HEK293 (cell line): ENCODE data around the gene ZNF559.

Source experiments
- CTCF ChIA-PET: fragments of 350-600 bp; formaldehyde crosslinking; extraction: SDS; loops from one replicate; lab custom pipeline; 2021; ENCODE audit warnings: antibody characterized with exemption; lab: Yijun Ruan, JAX
- POLR2A ChIA-PET: fragments of 300-600 bp; formaldehyde crosslinking; extraction: SDS; loops from one replicate; lab custom pipeline; 2020; ENCODE audit warnings: antibody characterized with exemption, inconsistent platforms; lab: Yijun Ruan, JAX
- H3K27ac ChIP-seq: fragments of 200-500 bp; sonication (Bioruptor generic); 2 replicates; pipeline ENCODE4 v1.5.1; 2014; ENCODE audit warnings: low read depth, low read length, control low read depth, inconsistent platforms; ENCODE audit errors: extremely low read depth
- H3K36me3 ChIP-seq, 2 experiments: fragments of 200-500 bp in 1 of 2; sonication (Bioruptor generic) in 1 of 2; 1 replicate in 1 of 2; 2 replicates in 1 of 2; pipeline ENCODE4 v1.5.1; 2014 to 2017; ENCODE audit warnings: inconsistent platforms in 2 of 2, low read length in 2 of 2; ENCODE audit not compliant: control insufficient read depth in 2 of 2, insufficient read depth in 1 of 2
- H3K4me1 ChIP-seq: fragments of 200-500 bp; sonication (Bioruptor generic); 2 replicates; pipeline ENCODE4 v1.5.1; 2014; ENCODE audit warnings: mild to moderate bottlenecking, low read length, inconsistent platforms; ENCODE audit not compliant: control insufficient read depth, insufficient read depth
- H3K4me3 ChIP-seq: 2 replicates; pipeline ENCODE4 v1.5.1; 2011; ENCODE audit warnings: low read depth, mild to moderate bottlenecking, control low read depth, low read length, moderate library complexity
- H3K9me3 ChIP-seq: fragments of 200-500 bp; sonication (Bioruptor generic); 2 replicates; pipeline ENCODE4 v1.5.1; 2014; ENCODE audit warnings: low read depth, low read length, inconsistent platforms; ENCODE audit not compliant: control insufficient read depth, insufficient read depth
- IKZF3 ChIP-seq: fragments of 450-650 bp; IDR thresholded peaks from 2 replicates; pipeline ENCODE4 v1.5.0; 2018; ENCODE audit warnings: missing biosample characterization, mild to moderate bottlenecking, missing genetic modification characterization, moderate library complexity
- KLF8 ChIP-seq: fragments of 450-650 bp; formaldehyde crosslinking; IDR thresholded peaks from 2 replicates; pipeline ENCODE4 v1.5.1; 2016; ENCODE audit warnings: missing biosample characterization, missing genetic modification characterization
- MEIS1 ChIP-seq: sonication (generic); formaldehyde crosslinking; IDR thresholded peaks from 2 replicates; pipeline ENCODE4 v1.8.1; 2022; ENCODE audit warnings: missing genetic modification reagents, mild to moderate bottlenecking, borderline replicate concordance
- SETDB1 ChIP-seq: IDR thresholded peaks from one replicate; pipeline ENCODE4 v1.6.1; 2017; ENCODE audit warnings: mild to moderate bottlenecking, low read length, moderate library complexity, mixed read lengths; ENCODE audit not compliant: insufficient read length
- WT1 ChIP-seq: fragments of 450-650 bp; formaldehyde crosslinking; IDR thresholded peaks from 2 replicates; pipeline ENCODE4 v1.5.1; 2016; ENCODE audit warnings: missing biosample characterization, missing genetic modification characterization
- ZNF114 ChIP-seq: fragments of 450-650 bp; formaldehyde crosslinking; IDR thresholded peaks from 2 replicates; pipeline ENCODE4 v1.5.0; 2017; ENCODE audit warnings: missing biosample characterization, missing genetic modification characterization
- ZNF138 ChIP-seq: fragments of 450-650 bp; formaldehyde crosslinking; IDR thresholded peaks from 2 replicates; pipeline ENCODE4 v1.5.1; 2016; ENCODE audit warnings: missing biosample characterization, missing genetic modification characterization, borderline replicate concordance
- ZNF155 ChIP-seq: fragments of 450-650 bp; formaldehyde crosslinking; IDR thresholded peaks from 2 replicates; pipeline ENCODE4 v1.5.1; 2016; ENCODE audit warnings: missing biosample characterization, missing genetic modification characterization
- ZNF19 ChIP-seq: fragments of 450-650 bp; formaldehyde crosslinking; IDR thresholded peaks from 2 replicates; pipeline ENCODE4; 2016; ENCODE audit warnings: missing biosample characterization, missing genetic modification characterization, low read depth
- ZNF341 ChIP-seq: fragments of 450-650 bp; formaldehyde crosslinking; IDR thresholded peaks from 2 replicates; pipeline ENCODE4; 2016; ENCODE audit warnings: low read depth, missing biosample characterization, missing genetic modification characterization
- ZNF354C ChIP-seq: fragments of 450-650 bp; formaldehyde crosslinking; IDR thresholded peaks from 2 replicates; pipeline ENCODE4 v1.5.1; 2016; ENCODE audit warnings: missing biosample characterization, missing genetic modification characterization, low read depth, borderline replicate concordance
- ZNF37A ChIP-seq: fragments of 450-650 bp; IDR thresholded peaks from 2 replicates; pipeline ENCODE4 v1.5.1; 2018; ENCODE audit warnings: missing biosample characterization, missing genetic modification characterization
- ZNF521 ChIP-seq: fragments of 450-650 bp; formaldehyde crosslinking; IDR thresholded peaks from 2 replicates; pipeline ENCODE4 v1.5.1; 2017; ENCODE audit warnings: missing biosample characterization, mild to moderate bottlenecking, missing genetic modification characterization
- ZNF529 ChIP-seq: fragments of 450-650 bp; formaldehyde crosslinking; IDR thresholded peaks from 2 replicates; pipeline ENCODE4 v1.5.1; 2017; ENCODE audit warnings: missing genetic modification characterization, missing biosample characterization; ENCODE audit not compliant: insufficient replicate concordance
- ZNF530 ChIP-seq: fragments of 450-650 bp; formaldehyde crosslinking; IDR thresholded peaks from 2 replicates; pipeline ENCODE4 v1.5.1; 2016; ENCODE audit warnings: low read depth, missing biosample characterization, missing genetic modification characterization
- ZNF561 ChIP-seq: fragments of 450-650 bp; IDR thresholded peaks from 2 replicates; pipeline ENCODE4 v1.5.1; 2018; ENCODE audit warnings: missing biosample characterization, missing genetic modification characterization, borderline replicate concordance
- ZNF596 ChIP-seq: fragments of 450-650 bp; IDR thresholded peaks from 2 replicates; pipeline ENCODE4 v1.5.0; 2018; ENCODE audit warnings: missing biosample characterization, mild to moderate bottlenecking, missing genetic modification characterization, moderate library complexity
- ZNF621 ChIP-seq: fragments of 450-650 bp; formaldehyde crosslinking; IDR thresholded peaks from 2 replicates; pipeline ENCODE4 v1.5.1; 2017; ENCODE audit warnings: missing biosample characterization, missing genetic modification characterization
- ZNF624 ChIP-seq: fragments of 450-650 bp; formaldehyde crosslinking; IDR thresholded peaks from 2 replicates; pipeline ENCODE4 v1.5.1; 2017; ENCODE audit warnings: missing biosample characterization, missing genetic modification characterization
- ZNF701 ChIP-seq: fragments of 450-650 bp; formaldehyde crosslinking; IDR thresholded peaks from 2 replicates; pipeline ENCODE4 v1.5.1; 2016; ENCODE audit warnings: missing biosample characterization, missing genetic modification characterization
- ZNF777 ChIP-seq: fragments of 450-650 bp; formaldehyde crosslinking; IDR thresholded peaks from 2 replicates; pipeline ENCODE4 v1.5.1; 2017; ENCODE audit warnings: missing biosample characterization, missing genetic modification characterization, borderline replicate concordance
- ZNF785 ChIP-seq: fragments of 450-650 bp; formaldehyde crosslinking; IDR thresholded peaks from 2 replicates; pipeline ENCODE4 v1.5.1; 2016; ENCODE audit warnings: missing biosample characterization, missing genetic modification characterization
- ZSCAN30 ChIP-seq: fragments of 450-650 bp; IDR thresholded peaks from 2 replicates; pipeline ENCODE4 v1.5.1; 2018; ENCODE audit warnings: missing biosample characterization, mild to moderate bottlenecking, missing genetic modification characterization, moderate library complexity
- TF ChIP-seq, protein P1 (sequence below): IDR thresholded peaks from 2 replicates; pipeline ENCODE4 v1.6.1; 2011; ENCODE audit warnings: mild to moderate bottlenecking, low read depth, low read length, borderline replicate concordance
- TF ChIP-seq, protein P2 (sequence below): fragments of 450-650 bp; formaldehyde crosslinking; IDR thresholded peaks from 2 replicates; pipeline ENCODE4 v1.5.1; 2016; ENCODE audit warnings: missing biosample characterization, missing genetic modification characterization
- TF ChIP-seq, protein P3 (sequence below): fragments of 450-650 bp; formaldehyde crosslinking; IDR thresholded peaks from 2 replicates; pipeline ENCODE4 v1.5.1; 2016; ENCODE audit warnings: missing biosample characterization, missing genetic modification characterization
- TF ChIP-seq, protein P4 (sequence below): fragments of 450-650 bp; formaldehyde crosslinking; IDR thresholded peaks from 2 replicates; pipeline ENCODE4 v1.5.1; 2016; ENCODE audit warnings: missing biosample characterization, missing genetic modification characterization
- TF ChIP-seq, protein P5 (sequence below): fragments of 450-650 bp; formaldehyde crosslinking; IDR thresholded peaks from 2 replicates; pipeline ENCODE4 v1.5.1; 2016; ENCODE audit warnings: missing biosample characterization, missing genetic modification characterization

The ZNF559 gene

DNA sequence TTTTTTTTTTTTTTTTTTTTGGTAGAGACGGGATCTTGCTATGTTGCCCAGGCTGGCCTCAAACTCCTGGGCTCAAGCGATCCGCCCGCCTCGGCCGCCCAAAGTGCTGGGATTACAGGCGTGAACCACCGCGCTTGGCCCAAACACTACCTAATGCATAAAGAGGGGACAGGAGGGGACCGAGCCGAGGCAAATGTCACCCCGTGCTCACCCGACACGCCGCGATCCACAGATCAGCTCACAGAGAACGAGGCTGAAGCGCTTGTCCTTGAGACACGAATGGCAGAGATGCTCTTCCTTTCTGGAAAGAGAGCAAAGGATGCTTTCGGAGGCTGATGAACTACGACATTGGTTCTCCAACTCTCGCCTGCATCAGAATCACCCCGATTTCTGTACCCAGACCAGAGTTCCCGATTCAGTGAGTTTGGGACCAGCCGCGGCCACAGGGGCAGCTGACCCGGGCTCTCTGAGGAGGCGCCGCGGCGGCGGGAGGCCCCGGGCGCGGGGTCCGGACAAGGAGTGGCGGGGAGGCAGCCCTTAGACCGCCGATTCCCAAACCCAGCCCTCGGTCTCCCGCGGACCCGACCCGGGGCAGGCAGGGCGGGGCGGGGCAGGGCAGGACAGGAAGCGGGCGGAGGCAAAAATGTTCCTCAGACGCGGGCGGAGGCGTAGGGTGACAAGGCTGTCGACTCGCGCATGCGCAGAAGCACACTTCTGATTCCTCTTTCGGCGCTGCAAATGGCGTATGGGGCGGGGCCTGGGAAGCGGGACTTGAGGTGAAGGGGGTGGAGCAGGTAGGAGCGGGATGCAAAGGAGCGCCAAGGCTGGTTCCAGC lies 14.6 kb upstream of the ZNF559 start, which contains the start of gene ZNF699:
Gene ZNF699, minus strand, starts transcription at position 700 of the 835 bp plus-strand sequence. CDS start 4,719 bp downstream, outside the sequence.
- Histone ChIP-seq H3K27ac (peak within 1 kb of the TSS; percentile 71; the same call in 1 of the 2 replicates), H3K36me3 (peaks cover 0 to 8% of the 10 kb centered on the region in 2 experiments; a peak in 2 of 3 replicates), H3K4me3 (peak within 1 kb of the TSS; percentile 74), H3K9me3 (no peaks in the 10 kb centered on the region), H3K4me1 (no peaks in the 10 kb centered on the region)
- ChIA-PET CTCF (interaction anchor here (0.5 to 1.2 kb wide), 2 partner anchors 14 to 317 kb away, joined by 4 read pairs; partner anchors contain the start of gene ZNF559), POLR2A (interaction anchor here (0.6 kb wide), 1 partner anchor 569 kb away, joined by 4 read pairs; no protein-coding TSS in a partner anchor)
- TF ChIP-seq, protein P1, sequence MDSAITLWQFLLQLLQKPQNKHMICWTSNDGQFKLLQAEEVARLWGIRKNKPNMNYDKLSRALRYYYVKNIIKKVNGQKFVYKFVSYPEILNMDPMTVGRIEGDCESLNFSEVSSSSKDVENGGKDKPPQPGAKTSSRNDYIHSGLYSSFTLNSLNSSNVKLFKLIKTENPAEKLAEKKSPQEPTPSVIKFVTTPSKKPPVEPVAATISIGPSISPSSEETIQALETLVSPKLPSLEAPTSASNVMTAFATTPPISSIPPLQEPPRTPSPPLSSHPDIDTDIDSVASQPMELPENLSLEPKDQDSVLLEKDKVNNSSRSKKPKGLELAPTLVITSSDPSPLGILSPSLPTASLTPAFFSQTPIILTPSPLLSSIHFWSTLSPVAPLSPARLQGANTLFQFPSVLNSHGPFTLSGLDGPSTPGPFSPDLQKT, result no peak
- TF ChIP-seq, protein P2, sequence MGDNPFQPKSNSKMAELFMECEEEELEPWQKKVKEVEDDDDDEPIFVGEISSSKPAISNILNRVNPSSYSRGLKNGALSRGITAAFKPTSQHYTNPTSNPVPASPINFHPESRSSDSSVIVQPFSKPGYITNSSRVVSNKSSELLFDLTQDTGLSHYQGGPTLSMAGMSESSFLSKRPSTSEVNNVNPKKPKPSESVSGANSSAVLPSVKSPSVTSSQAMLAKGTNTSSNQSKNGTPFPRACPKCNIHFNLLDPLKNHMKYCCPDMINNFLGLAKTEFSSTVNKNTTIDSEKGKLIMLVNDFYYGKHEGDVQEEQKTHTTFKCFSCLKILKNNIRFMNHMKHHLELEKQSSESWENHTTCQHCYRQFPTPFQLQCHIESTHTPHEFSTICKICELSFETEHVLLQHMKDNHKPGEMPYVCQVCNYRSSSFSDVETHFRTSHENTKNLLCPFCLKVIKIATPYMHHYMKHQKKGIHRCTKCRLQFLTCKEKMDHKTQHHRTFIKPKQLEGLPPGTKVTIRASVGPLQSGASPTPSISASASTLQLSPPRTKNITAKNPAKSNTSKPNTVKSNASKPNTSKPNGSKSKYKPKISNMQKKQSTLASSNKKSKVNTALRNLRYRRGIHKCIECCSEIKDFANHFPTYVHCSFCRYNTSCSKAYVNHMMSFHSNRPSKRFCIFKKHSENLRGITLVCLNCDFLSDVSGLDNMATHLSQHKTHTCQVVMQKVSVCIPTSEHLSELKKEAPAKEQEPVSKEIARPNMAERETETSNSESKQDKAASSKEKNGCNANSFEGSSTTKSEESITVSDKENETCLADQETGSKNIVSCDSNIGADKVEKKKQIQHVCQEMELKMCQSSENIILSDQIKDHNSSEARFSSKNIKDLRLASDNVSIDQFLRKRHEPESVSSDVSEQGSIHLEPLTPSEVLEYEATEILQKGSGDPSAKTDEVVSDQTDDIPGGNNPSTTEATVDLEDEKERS (tag by site-specific recombination), result no peak
- TF ChIP-seq ZNF624 (tag by site-specific recombination) (no peak), MEIS1 (CRISPR knock-in tag) (no peak), IKZF3 (tag by site-specific recombination) (no peak), ZNF155 (no peak), ZNF521 (no peak), ZNF341 (no peak), ZNF114 (tag by site-specific recombination) (no peak), ZNF621 (tag by site-specific recombination) (no peak), SETDB1 (no peak), WT1 (tag by site-specific recombination) (no peak), ZNF777 (tag by site-specific recombination) (no peak), ZNF529 (tag by site-specific recombination) (no peak), ZNF138 (tag by site-specific recombination) (no peak), ZNF701 (tag by site-specific recombination) (no peak), ZNF530 (tag by site-specific recombination) (no peak), ZSCAN30 (tag by site-specific recombination) (no peak), ZNF561 (no peak), ZNF785 (no peak), ZNF37A (no peak), ZNF354C (tag by site-specific recombination) (no peak), ZNF19 (tag by site-specific recombination) (no peak), KLF8 (tag by site-specific recombination) (no peak; the same call in 1 of the 2 replicates), ZNF596 (tag by site-specific recombination) (no peak)
- TF ChIP-seq, protein P3, sequence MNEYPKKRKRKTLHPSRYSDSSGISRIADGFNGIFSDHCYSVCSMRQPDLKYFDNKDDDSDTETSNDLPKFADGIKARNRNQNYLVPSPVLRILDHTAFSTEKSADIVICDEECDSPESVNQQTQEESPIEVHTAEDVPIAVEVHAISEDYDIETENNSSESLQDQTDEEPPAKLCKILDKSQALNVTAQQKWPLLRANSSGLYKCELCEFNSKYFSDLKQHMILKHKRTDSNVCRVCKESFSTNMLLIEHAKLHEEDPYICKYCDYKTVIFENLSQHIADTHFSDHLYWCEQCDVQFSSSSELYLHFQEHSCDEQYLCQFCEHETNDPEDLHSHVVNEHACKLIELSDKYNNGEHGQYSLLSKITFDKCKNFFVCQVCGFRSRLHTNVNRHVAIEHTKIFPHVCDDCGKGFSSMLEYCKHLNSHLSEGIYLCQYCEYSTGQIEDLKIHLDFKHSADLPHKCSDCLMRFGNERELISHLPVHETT (tag by site-specific recombination), result no peak
- TF ChIP-seq, protein P4, sequence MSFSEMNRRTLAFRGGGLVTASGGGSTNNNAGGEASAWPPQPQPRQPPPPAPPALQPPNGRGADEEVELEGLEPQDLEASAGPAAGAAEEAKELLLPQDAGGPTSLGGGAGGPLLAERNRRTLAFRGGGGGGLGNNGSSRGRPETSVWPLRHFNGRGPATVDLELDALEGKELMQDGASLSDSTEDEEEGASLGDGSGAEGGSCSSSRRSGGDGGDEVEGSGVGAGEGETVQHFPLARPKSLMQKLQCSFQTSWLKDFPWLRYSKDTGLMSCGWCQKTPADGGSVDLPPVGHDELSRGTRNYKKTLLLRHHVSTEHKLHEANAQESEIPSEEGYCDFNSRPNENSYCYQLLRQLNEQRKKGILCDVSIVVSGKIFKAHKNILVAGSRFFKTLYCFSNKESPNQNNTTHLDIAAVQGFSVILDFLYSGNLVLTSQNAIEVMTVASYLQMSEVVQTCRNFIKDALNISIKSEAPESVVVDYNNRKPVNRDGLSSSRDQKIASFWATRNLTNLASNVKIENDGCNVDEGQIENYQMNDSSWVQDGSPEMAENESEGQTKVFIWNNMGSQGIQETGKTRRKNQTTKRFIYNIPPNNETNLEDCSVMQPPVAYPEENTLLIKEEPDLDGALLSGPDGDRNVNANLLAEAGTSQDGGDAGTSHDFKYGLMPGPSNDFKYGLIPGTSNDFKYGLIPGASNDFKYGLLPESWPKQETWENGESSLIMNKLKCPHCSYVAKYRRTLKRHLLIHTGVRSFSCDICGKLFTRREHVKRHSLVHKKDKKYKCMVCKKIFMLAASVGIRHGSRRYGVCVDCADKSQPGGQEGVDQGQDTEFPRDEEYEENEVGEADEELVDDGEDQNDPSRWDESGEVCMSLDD, result no peak
- TF ChIP-seq, protein P5, sequence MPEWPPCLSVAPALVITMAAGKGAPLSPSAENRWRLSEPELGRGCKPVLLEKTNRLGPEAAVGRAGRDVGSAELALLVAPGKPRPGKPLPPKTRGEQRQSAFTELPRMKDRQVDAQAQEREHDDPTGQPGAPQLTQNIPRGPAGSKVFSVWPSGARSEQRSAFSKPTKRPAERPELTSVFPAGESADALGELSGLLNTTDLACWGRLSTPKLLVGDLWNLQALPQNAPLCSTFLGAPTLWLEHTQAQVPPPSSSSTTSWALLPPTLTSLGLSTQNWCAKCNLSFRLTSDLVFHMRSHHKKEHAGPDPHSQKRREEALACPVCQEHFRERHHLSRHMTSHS (tag by site-specific recombination), result no peak
